Measurements from ENCODE around the gene LRRC71. TPM values are rescaled to one million over a fixed set of nuclear protein-coding genes. Genes with fewer than 3 reads are reported as not detected.

LRRC71 gene
- total RNA-seq, 4 donors from 2014 or later = not detected

DNA sequence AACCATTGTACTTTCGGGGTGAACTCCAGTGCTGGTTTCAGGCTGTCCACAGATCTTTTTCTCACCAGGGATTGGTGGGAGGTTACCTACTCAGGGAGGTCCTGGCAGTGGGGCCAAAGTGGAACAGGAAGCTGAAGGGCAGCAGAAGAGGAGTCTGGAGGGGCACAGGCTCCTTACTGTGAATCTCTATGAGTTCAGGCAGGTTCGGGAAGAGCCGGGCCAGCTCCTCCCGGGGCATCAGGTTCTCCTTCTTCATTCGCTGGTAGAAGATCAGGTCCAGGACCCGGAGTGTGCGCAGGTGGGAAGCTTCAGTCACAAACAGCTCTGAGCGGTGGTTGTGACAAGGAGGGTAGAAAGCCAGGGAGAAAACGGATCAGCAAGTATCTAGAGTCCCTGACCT, 26.7 kb downstream of the LRRC71 start:
- Histone ChIP-seq H3K27me3 (no peaks in the 10 kb centered on the region), H3K4me1 (no peaks in the 10 kb centered on the region), H3K4me3 (no peak overlapping the region), H3K9me3 (no peaks in the 10 kb centered on the region), H3K27ac (no peak overlapping the region), H3K36me3 (peaks cover 100% of the 10 kb centered on the region)
- 98% methylated on average over 9 of the region's 9 CpGs for WGBS
- peak in 1 of 2 donors; percentile 78 for DNase-seq (ENCODE audit: low spot score in 2 of 2)
- TF ChIP-seq POLR2AphosphoS5 (IDR thresholded peaks at IDR 0.05) = no peak
- TF ChIP-seq, protein P1, sequence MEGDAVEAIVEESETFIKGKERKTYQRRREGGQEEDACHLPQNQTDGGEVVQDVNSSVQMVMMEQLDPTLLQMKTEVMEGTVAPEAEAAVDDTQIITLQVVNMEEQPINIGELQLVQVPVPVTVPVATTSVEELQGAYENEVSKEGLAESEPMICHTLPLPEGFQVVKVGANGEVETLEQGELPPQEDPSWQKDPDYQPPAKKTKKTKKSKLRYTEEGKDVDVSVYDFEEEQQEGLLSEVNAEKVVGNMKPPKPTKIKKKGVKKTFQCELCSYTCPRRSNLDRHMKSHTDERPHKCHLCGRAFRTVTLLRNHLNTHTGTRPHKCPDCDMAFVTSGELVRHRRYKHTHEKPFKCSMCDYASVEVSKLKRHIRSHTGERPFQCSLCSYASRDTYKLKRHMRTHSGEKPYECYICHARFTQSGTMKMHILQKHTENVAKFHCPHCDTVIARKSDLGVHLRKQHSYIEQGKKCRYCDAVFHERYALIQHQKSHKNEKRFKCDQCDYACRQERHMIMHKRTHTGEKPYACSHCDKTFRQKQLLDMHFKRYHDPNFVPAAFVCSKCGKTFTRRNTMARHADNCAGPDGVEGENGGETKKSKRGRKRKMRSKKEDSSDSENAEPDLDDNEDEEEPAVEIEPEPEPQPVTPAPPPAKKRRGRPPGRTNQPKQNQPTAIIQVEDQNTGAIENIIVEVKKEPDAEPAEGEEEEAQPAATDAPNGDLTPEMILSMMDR (IDR thresholded peaks at IDR 0.05) = no peak
- no peak for TF ChIP-seq EP300 (IDR thresholded peaks at IDR 0.05)
- no peak for TF ChIP-seq POLR2A (IDR thresholded peaks at IDR 0.05)

DNA sequence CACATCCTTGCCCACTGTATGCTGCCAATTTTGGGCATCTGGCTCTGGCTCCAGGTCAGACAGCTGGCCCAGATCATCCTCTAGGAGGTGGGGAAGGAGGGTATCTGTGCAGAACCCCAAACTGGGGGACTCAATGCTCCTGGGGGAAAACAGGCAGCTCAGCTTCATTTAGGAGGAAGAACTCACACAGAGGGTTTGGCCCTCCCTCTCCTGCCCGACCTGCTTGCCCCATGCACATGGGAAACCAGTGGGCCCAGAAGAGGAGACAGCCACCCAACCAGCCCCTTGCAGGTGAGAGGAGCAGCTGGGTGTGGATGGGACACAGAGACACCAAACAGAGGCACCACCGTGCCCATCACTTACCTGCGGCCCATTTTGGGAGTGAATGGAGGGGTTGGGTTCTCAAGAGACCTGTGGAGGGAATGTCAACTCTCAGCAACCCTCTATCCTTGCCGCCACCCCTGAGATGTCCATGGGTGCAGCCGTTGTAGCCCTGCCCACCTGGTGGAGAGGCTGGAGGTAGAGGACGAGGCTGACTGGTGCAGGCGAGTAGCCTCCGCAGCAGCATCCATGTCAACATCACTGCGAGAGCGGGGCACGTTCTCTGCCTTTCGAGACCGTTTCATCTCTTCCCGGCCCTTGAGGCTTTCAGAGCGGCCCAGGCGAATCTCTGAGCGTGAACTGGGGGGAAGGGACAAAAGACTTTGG, 27.5 kb downstream of the LRRC71 start:
- peak in 1 of 2 donors; percentile 57 for DNase-seq (ENCODE audit: low spot score in 2 of 2)
- H3K27ac ChIP-seq = no peak overlapping the region
- no peak overlapping the region for H3K4me3 ChIP-seq
- no peaks in the 10 kb centered on the region for H3K4me1 ChIP-seq
- no peaks in the 10 kb centered on the region for H3K9me3 ChIP-seq
- peaks cover 100% of the 10 kb centered on the region for H3K36me3 ChIP-seq
- WGBS = 95% methylated on average over 11 of the region's 17 CpGs
- no peaks in the 10 kb centered on the region for H3K27me3 ChIP-seq
- TF ChIP-seq EP300 (IDR thresholded peaks at IDR 0.05) = no peak
- no peak for TF ChIP-seq POLR2AphosphoS5 (IDR thresholded peaks at IDR 0.05)
- TF ChIP-seq, protein P1 (IDR thresholded peaks at IDR 0.05) = no peak
- TF ChIP-seq POLR2A (IDR thresholded peaks at IDR 0.05) = no peak

DNA sequence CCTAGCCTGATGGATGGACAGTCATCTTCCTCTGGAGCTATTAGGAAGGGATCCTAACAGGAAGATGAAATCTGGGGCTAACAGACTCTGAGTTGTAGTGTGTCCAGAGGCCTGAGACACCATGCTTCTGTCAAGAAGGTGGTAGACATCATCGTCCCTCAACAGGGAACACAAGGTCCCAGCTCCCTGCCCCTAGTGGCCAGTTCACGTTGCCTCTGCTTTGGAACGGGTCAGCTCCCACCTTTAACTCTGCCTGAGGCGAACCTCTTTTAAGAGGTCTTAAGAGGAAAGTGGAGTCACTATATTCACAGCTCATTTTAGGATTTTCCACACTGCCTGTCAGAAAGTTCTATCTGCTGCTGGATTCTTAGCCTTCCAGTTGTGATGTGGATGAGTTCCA, 28.3 kb downstream of the LRRC71 start:
- DNase-seq (ENCODE audit: low spot score in 2 of 2) = peak in 1 of 2 donors; percentile 35
- no peak overlapping the region for H3K27ac ChIP-seq
- no peaks in the 10 kb centered on the region for H3K9me3 ChIP-seq
- no peak overlapping the region for H3K4me3 ChIP-seq
- peaks cover 95% of the 10 kb centered on the region for H3K36me3 ChIP-seq
- 92% methylated on average over 4 of the region's 4 CpGs for WGBS
- no peaks in the 10 kb centered on the region for H3K27me3 ChIP-seq
- H3K4me1 ChIP-seq = no peaks in the 10 kb centered on the region
- no peak for TF ChIP-seq POLR2AphosphoS5 (IDR thresholded peaks at IDR 0.05)
- TF ChIP-seq, protein P1 (IDR thresholded peaks at IDR 0.05) = no peak
- TF ChIP-seq EP300 (IDR thresholded peaks at IDR 0.05) = no peak

DNA sequence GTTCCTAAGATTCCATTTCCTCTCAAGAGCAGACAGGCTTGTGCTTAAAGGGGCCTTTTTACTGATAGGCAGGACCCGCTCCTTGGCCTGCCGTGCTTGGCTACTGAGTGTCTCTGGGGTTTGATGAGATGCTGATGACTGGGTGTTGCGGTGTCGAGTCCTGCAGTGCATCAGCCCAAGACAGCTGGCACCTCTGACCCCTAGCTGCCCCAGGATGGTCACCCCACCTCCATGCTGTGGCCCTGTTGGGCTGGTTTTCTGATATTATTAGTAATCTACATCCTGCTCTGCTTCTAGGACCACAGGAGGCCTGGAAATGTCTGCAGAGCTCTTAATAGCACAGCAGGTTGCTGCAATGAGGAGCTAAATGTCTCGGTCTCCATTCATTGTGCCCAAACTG, 28.7 kb downstream of the LRRC71 start:
- WGBS = 87% methylated on average over 3 of the region's 5 CpGs
- H3K9me3 ChIP-seq = no peaks in the 10 kb centered on the region
- DNase-seq (ENCODE audit: low spot score in 2 of 2) = peak in 1 of 2 donors; percentile 38
- peaks cover 95% of the 10 kb centered on the region for H3K36me3 ChIP-seq
- no peak overlapping the region for H3K4me3 ChIP-seq
- H3K27ac ChIP-seq = no peak overlapping the region
- no peaks in the 10 kb centered on the region for H3K4me1 ChIP-seq
- no peak for TF ChIP-seq POLR2AphosphoS5 (IDR thresholded peaks at IDR 0.05)
- no peak for TF ChIP-seq POLR2A (IDR thresholded peaks at IDR 0.05)
- no peak for TF ChIP-seq EP300 (IDR thresholded peaks at IDR 0.05)
- TF ChIP-seq, protein P1 (IDR thresholded peaks at IDR 0.05) = no peak
- H3K27me3 ChIP-seq = no peaks in the 10 kb centered on the region

DNA sequence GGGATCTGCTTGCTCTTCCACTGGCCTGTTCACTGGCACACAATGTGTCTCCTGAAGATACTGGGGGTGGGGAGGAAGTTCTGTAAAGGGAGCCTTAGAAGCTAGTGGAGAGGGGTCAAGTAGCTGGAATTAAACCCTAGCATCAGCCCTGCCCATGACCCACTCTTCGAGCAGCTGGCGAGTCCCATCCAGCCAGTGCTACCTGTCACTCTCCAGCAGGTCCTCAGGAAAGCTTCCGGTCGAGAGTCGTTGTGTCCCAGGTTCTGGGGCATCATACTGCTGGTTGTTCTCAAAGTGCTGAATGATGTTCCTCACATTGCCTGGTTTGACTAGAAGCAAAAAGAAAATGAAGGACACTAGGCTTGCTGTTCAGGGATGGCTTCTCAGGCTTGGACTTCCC, 30.9 kb downstream of the LRRC71 start:
- TF ChIP-seq EP300 (IDR thresholded peaks at IDR 0.05) (no peak), POLR2AphosphoS5 (IDR thresholded peaks at IDR 0.05) (no peak), POLR2A (IDR thresholded peaks at IDR 0.05) (no peak)
- TF ChIP-seq, protein P1 (IDR thresholded peaks at IDR 0.05) = no peak
- Histone ChIP-seq H3K27ac (no peak overlapping the region), H3K27me3 (no peaks in the 10 kb centered on the region), H3K9me3 (no peaks in the 10 kb centered on the region), H3K4me3 (no peak overlapping the region), H3K4me1 (no peaks in the 10 kb centered on the region), H3K36me3 (peaks cover 93% of the 10 kb centered on the region)
- 90% methylated on average over 5 of the region's 5 CpGs for WGBS
- DNase-seq (ENCODE audit: low spot score in 2 of 2) = no peak
